ENCODE measurements around the gene PRKG1.

GRCh38 chr10:51503378-51503777 lies 429.1 kb downstream of the PRKG1 start:
- no peak for TF ChIP-seq FOS (IDR thresholded peaks at IDR 0.05; ENCODE audit: low read depth, low read length)
- no peak for TF ChIP-seq MXI1 (IDR thresholded peaks at IDR 0.05; ENCODE audit: borderline replicate concordance, low read depth, low read length)
- TF ChIP-seq CTCF (conservative IDR thresholded peaks at IDR 0.05; ENCODE audit: low read depth, low read length) = no peak
- no peak for TF ChIP-seq MAFK (IDR thresholded peaks at IDR 0.05; ENCODE audit: low read depth, low read length)
- no peak for TF ChIP-seq RFX5 (IDR thresholded peaks at IDR 0.05; ENCODE audit: low read depth, low read length)
- TF ChIP-seq NFE2L2 (IDR thresholded peaks at IDR 0.05; ENCODE audit: low read depth, low read length) = no peak
- TF ChIP-seq CEBPB (IDR thresholded peaks at IDR 0.05; ENCODE audit: low read depth, low read length) = no peak
- no peak for TF ChIP-seq POLR2A (IDR thresholded peaks at IDR 0.05; ENCODE audit: low read depth, low read length)
- TF ChIP-seq ELK1 (IDR thresholded peaks at IDR 0.05; ENCODE audit: borderline replicate concordance, low read depth, low read length) = no peak
- no peak for TF ChIP-seq USF2 (IDR thresholded peaks at IDR 0.05; ENCODE audit: low read depth, low read length)
- no peak for TF ChIP-seq MAZ (IDR thresholded peaks at IDR 0.05; ENCODE audit: borderline replicate concordance, low read depth, low read length)
- no peak for TF ChIP-seq SMC3 (IDR thresholded peaks at IDR 0.05; ENCODE audit: low read depth, low read length)
